CD4-positive, alpha-beta T cell treated with Interleukin-1 beta for 1 hour (primary cell): ENCODE results near the gene TTC21A.

Experiments used
- DNase-seq, 2 donors: peaks; one replicate each; pipeline ENCODE4 v3.0.0-alpha.2; 2020 to 2022

Gene TTC21A

GRCh38 chr3:39184081-39184967, 76.8 kb downstream of the TTC21A start:
- DNase-seq: no peak

GRCh38 chr3:39184968-39185285, 77.4 kb downstream of the TTC21A start:
- no peak for DNase-seq

- no peak for DNase-seq
Observed at GRCh38 chr3:39185326-39185958, 78.0 kb downstream of the TTC21A start.

GRCh38 chr3:39185959-39186691, 78.6 kb downstream of the TTC21A start:
- no peak for DNase-seq

- DNase-seq: no peak
Observed at GRCh38 chr3:39186692-39187151, 79.2 kb downstream of the TTC21A start.

- DNase-seq: no peak
Observed at GRCh38 chr3:39187372-39188155, 80.1 kb downstream of the TTC21A start.
